IMR-90 (cell line): ENCODE data around the gene ST8SIA4. TPM values are rescaled to one million over a fixed set of nuclear protein-coding genes. Genes with fewer than 3 reads are reported as not detected.

ENCODE experiments used
- ATAC-seq: fragments of 200-7000 bp; cut with Tn5 transposase; 2 replicates; pipeline ENCODE4 v1.9.1; 2020; ENCODE audit warnings: low read depth, mild to moderate bottlenecking, moderate library complexity
- BruUV-seq: library from RNA; stranded (reverse); fragments of 400-500 nt; replicated peaks from 2 replicates; lab custom pipeline; 2021; lab: Mats Ljungman, UMichigan
- CTCF ChIA-PET: fragments of 300-600 bp; formaldehyde crosslinking; extraction: SDS; loops from one replicate; lab custom pipeline; 2021; ENCODE audit warnings: antibody characterized with exemption; lab: Yijun Ruan, JAX
- POLR2A ChIA-PET: fragments of 300-600 bp; sonication (Branson Sonifier 250); formaldehyde crosslinking; loops from one replicate; lab custom pipeline; 2022; ENCODE audit warnings: antibody characterized with exemption; ENCODE audit not compliant: unreplicated experiment; lab: Charles Lee
- DNase-seq: peaks from one replicate; pipeline ENCODE4 v3.0.0; 2013
- H2AFZ ChIP-seq: replicated peaks from 2 replicates; pipeline ENCODE3; 2013; ENCODE audit warnings: low read length, mild to moderate bottlenecking; ENCODE audit not compliant: poor library complexity
- H2AK5ac ChIP-seq: 2 replicates; pipeline ENCODE4 v1.6.1; 2013; ENCODE audit warnings: low read depth, low read length, inconsistent platforms
- H2AK9ac ChIP-seq: replicated peaks from 2 replicates; pipeline ENCODE3; 2013; ENCODE audit warnings: mild to moderate bottlenecking, low read depth, low read length, moderate library complexity; ENCODE audit not compliant: poor library complexity
- H2BK120ac ChIP-seq: 2 replicates; pipeline ENCODE4 v1.6.1; 2013; ENCODE audit warnings: low read depth, low read length, inconsistent platforms
- H2BK15ac ChIP-seq: 3 replicates; pipeline ENCODE4 v1.6.1; 2013; ENCODE audit warnings: low read depth, low read length, inconsistent platforms
- H2BK20ac ChIP-seq: 2 replicates; pipeline ENCODE4 v1.6.1; 2013; ENCODE audit warnings: low read depth, mild to moderate bottlenecking, inconsistent platforms, low read length, moderate library complexity
- H2BK5ac ChIP-seq: 2 replicates; pipeline ENCODE4 v1.6.1; 2013; ENCODE audit warnings: mild to moderate bottlenecking, low read depth, low read length, inconsistent platforms; ENCODE audit not compliant: poor library complexity, severe bottlenecking
- H3K14ac ChIP-seq: replicated peaks from 2 replicates; pipeline ENCODE4 v1.6.1; 2013; ENCODE audit warnings: low read depth, low read length, inconsistent platforms
- H3K18ac ChIP-seq: 2 replicates; pipeline ENCODE4 v1.6.1; 2013; ENCODE audit warnings: low read depth, low read length, control low read depth
- H3K23ac ChIP-seq: 2 replicates; pipeline ENCODE4 v1.6.1; 2013; ENCODE audit warnings: low read depth, low read length, inconsistent platforms
- H3K27ac ChIP-seq: 2 replicates; pipeline ENCODE4 v1.5.1; 2013; ENCODE audit warnings: mild to moderate bottlenecking, control low read depth, low read length; ENCODE audit not compliant: insufficient read depth
- H3K27me3 ChIP-seq: 2 replicates; pipeline ENCODE4 v1.6.1; 2013; ENCODE audit warnings: low read length; ENCODE audit not compliant: control insufficient read depth, insufficient read depth
- H3K36me3 ChIP-seq: 2 replicates; pipeline ENCODE4 v1.6.1; 2013; ENCODE audit warnings: low read length, mixed read lengths; ENCODE audit not compliant: control insufficient read depth, insufficient read depth
- H3K4ac ChIP-seq: 2 replicates; pipeline ENCODE4 v1.6.1; 2013; ENCODE audit warnings: low read depth, low read length, inconsistent platforms
- H3K4me1 ChIP-seq: 2 replicates; pipeline ENCODE4 v1.6.1; 2013; ENCODE audit warnings: low read length, mixed read lengths; ENCODE audit not compliant: control insufficient read depth, insufficient read depth
- H3K4me2 ChIP-seq: 2 replicates; pipeline ENCODE4 v1.6.1; 2013; ENCODE audit warnings: low read depth, mild to moderate bottlenecking, control low read depth, low read length, moderate library complexity
- H3K4me3 ChIP-seq: 2 replicates; pipeline ENCODE4 v1.5.1; 2013; ENCODE audit warnings: low read depth, mild to moderate bottlenecking, control low read depth, low read length, moderate library complexity; ENCODE audit not compliant: insufficient read depth
- H3K56ac ChIP-seq: 2 replicates; pipeline ENCODE4 v1.6.1; 2013; ENCODE audit warnings: low read length, inconsistent platforms; ENCODE audit not compliant: insufficient read depth; ENCODE audit errors: extremely low read depth
- H3K79me1 ChIP-seq, 2 experiments: 2 replicates each; pipeline ENCODE4 v1.6.1; 2013; ENCODE audit warnings: low read length in 2 of 2, inconsistent platforms in 1 of 2, low read depth in 1 of 2
- H3K9ac ChIP-seq: 2 replicates; pipeline ENCODE4 v1.6.1; 2013; ENCODE audit warnings: low read depth, low read length, control low read depth
- H3K9me1 ChIP-seq: 2 replicates; pipeline ENCODE4 v1.6.1; 2013; ENCODE audit warnings: low read length, inconsistent platforms; ENCODE audit not compliant: insufficient read depth
- H3K9me3 ChIP-seq: 2 replicates; pipeline ENCODE4 v1.6.1; 2013; ENCODE audit warnings: low read length; ENCODE audit not compliant: control insufficient read depth, insufficient read depth
- H4K20me1 ChIP-seq: 2 replicates; pipeline ENCODE4 v1.6.1; 2013; ENCODE audit warnings: low read length, inconsistent platforms; ENCODE audit not compliant: insufficient read depth
- H4K5ac ChIP-seq: 2 replicates; pipeline ENCODE4 v1.6.1; 2013; ENCODE audit warnings: mild to moderate bottlenecking, low read depth, low read length, control low read depth
- H4K8ac ChIP-seq, 2 experiments: 2 replicates each; pipeline ENCODE4 v1.6.1; 2013; ENCODE audit warnings: low read depth in 2 of 2, low read length in 2 of 2, control low read depth in 1 of 2, inconsistent platforms in 1 of 2
- H4K91ac ChIP-seq: 2 replicates; pipeline ENCODE4 v1.6.1; 2013; ENCODE audit warnings: low read depth, low read length, inconsistent platforms; ENCODE audit not compliant: insufficient read depth
- BHLHE40 ChIP-seq: fragments of 150-350 bp; IDR thresholded peaks from 2 replicates; pipeline ENCODE4 v1.6.1; 2016; ENCODE audit warnings: mild to moderate bottlenecking, low read depth, low read length
- CEBPB ChIP-seq: IDR thresholded peaks from 2 replicates; pipeline ENCODE4 v1.6.1; 2012; ENCODE audit warnings: low read depth, low read length, improper control_type of control experiment
- WGBS, 2 experiments: methylation state at CpG; one replicate each; pipeline versions ENCODE4 v1.1.5 to v1.1.7; 2013; ENCODE audit warnings: missing lambda C conversion rate in 2 of 2; ENCODE audit not compliant: insufficient read length in 1 of 2; ENCODE audit errors: extremely low coverage in 2 of 2; 5-methylcytosine and 5-hydroxymethylcytosine counted together
- dilution Hi-C: fragments of 300-500 bp; cut with HindIII; formaldehyde crosslinking; loops from one replicate; pipeline ENCODE4 v1.14.3; 2018; ENCODE audit warnings: low sequenced_read_pairs; ENCODE audit not compliant: unreplicated experiment
- in situ Hi-C: fragments of 300-500 bp; cut with MboI; formaldehyde crosslinking; loops from 3 replicates; pipeline ENCODE4 v1.14.3; 2019; ENCODE audit warnings: low sequenced_read_pairs, inconsistent platforms, mixed read lengths
- intact Hi-C: fragments of 100-400 bp; cut with micrococcal nuclease; formaldehyde crosslinking; loops from 2 replicates; pipeline ENCODE4 v1.10.0; 2022
- polyA plus RNA-seq, 3 experiments: library from polyadenylated mRNA; depleted of rRNA; stranded (reverse); fragments of >200 nt; gene quantifications; 2 replicates each; pipeline ENCODE4 v1.2.3, GENCODE V29; 2012; ENCODE audit warnings: low replicate concordance in 1 of 3
- total RNA-seq: library from RNA; depleted of rRNA; stranded (reverse); fragments of >200 nt; gene quantifications from 2 replicates; pipeline ENCODE4 v1.2.3, GENCODE V29; 2012
- TF ChIP-seq, protein P1 (sequence below): fragments of 150-350 bp; IDR thresholded peaks from 2 replicates; pipeline ENCODE4 v1.6.1; 2017; ENCODE audit warnings: mild to moderate bottlenecking, antibody characterized with exemption, low read length, low read depth

ST8SIA4 gene
- total and polyA plus RNA-seq, 2 of the 4 experiments (the other 2 are of a cell fraction): 0.02 to 0.18 TPM

GRCh38 chr5:100794218-100794617 lies 108.9 kb downstream of the ST8SIA4 start:
- H3K56ac ChIP-seq: no peak overlapping the region
- no peak overlapping the region for H3K9ac ChIP-seq
- H4K91ac ChIP-seq: no peak overlapping the region
- CTCF ChIA-PET: no interaction called here
- no peak overlapping the region for H2BK120ac ChIP-seq
- WGBS, 2 experiments: no CpG with 5 or more reads among the region's 3 CpGs
- H3K4me2 ChIP-seq: no peak overlapping the region
- H3K4me3 ChIP-seq: no peak overlapping the region
- DNase-seq: no peak
- no peak overlapping the region for H3K4ac ChIP-seq
- H4K20me1 ChIP-seq: no peaks in the 10 kb centered on the region
- dilution Hi-C loops (no loop called here), intact Hi-C loops (no loop called here), in situ Hi-C loops (no loop called here)
- POLR2A ChIA-PET: no interaction called here
- no peaks in the 10 kb centered on the region for H3K27me3 ChIP-seq
- no peak overlapping the region for H2AFZ ChIP-seq
- no peak overlapping the region for H2AK5ac ChIP-seq
- H3K36me3 ChIP-seq: no peaks in the 10 kb centered on the region
- H2BK15ac ChIP-seq: no peak overlapping the region
- no peak overlapping the region for H2BK20ac ChIP-seq
- H2BK5ac ChIP-seq: no peak overlapping the region
- BruUV-seq: no TSS peak
- H3K9me3 ChIP-seq: peaks cover 6% of the 10 kb centered on the region; the same call in 1 of the 2 replicates
- no peaks in the 10 kb centered on the region for H3K4me1 ChIP-seq
- ATAC-seq: no peak
- no peak overlapping the region for H3K27ac ChIP-seq
- H3K9me1 ChIP-seq: no peaks in the 10 kb centered on the region
- H3K18ac ChIP-seq: no peak overlapping the region
- H4K8ac ChIP-seq: no peak overlapping the region
- H3K79me1 ChIP-seq: no peaks in the 10 kb centered on the region
- H2AK9ac ChIP-seq: no peak overlapping the region
- no peak overlapping the region for H4K5ac ChIP-seq
- H3K23ac ChIP-seq: no peak overlapping the region
- no peak overlapping the region for H3K14ac ChIP-seq
- TF ChIP-seq BHLHE40 (no peak), CEBPB (no peak)
- TF ChIP-seq, protein P1, sequence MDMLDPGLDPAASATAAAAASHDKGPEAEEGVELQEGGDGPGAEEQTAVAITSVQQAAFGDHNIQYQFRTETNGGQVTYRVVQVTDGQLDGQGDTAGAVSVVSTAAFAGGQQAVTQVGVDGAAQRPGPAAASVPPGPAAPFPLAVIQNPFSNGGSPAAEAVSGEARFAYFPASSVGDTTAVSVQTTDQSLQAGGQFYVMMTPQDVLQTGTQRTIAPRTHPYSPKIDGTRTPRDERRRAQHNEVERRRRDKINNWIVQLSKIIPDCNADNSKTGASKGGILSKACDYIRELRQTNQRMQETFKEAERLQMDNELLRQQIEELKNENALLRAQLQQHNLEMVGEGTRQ: no peak
